Stimulated activated CD8-positive, alpha-beta memory T cell treated with anti-CD3 and anti-CD28 coated beads, Interleukin-15, amount 100 ng/mL, for 48 hours (primary cell): ENCODE results near the gene CNTN4.

Experiments
- DNase-seq, 2 donors: peaks; one replicate each; pipeline ENCODE4 v3.0.0-alpha.2; 2020; ENCODE audit warnings: low read depth in 2 of 2

CNTN4 gene

DNA sequence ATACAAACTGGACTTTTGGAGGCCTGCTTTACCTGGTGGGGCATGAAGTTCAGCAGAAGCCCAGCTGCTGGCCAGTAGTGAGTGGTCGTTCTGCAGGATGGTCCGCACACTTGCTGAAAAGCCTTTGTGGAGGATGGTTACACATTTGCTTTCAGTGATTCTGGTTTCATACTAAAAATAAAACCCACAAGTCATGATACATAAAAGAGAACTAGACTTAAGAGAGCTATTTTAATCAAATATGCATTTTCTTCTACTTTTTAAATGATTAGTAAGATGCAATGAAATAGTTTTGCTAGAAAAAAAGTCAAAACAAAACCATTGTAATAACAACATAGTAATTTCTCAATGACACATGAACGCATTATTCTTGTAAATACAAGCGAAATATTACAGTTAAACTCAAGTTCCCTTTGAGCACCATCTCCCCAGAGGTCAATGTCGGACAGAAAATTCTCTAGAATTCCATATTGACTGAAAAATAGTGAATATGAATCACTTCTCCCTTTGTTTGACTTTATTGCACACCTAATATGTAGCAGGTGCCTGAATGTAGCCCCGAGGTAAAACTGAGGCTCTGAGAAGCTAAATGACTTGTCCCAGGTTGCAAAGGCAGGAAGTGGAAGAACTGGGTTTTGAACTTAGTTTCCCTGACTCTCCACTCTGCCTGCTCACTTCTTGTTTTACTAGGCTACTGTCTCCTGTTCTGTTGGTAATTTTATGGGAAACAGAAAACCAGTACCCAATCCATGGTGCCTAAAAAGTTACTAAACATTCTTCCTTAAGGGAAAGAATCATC, 1003.2 kb downstream of the CNTN4 start:
- DNase-seq = no peak

DNA sequence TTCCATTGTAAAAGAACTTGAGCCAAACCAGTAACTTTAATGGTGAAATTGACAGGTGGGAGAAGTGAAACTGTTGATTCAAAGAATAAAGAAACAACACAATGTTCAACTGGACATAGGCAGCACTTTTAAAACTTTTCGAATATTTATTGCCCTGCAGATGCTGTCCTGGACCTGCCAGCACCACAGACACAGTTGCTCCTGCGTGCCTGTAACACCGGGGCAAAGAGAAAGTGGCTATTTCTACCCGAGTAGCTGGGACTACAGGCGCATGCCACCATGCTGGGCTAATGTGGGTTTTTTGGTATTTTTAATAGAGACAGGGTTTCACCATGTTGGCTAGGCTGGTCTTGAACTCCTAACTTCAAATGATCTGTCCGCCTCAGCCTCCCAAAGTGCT, 1004.1 kb downstream of the CNTN4 start:
- DNase-seq = no peak

DNA sequence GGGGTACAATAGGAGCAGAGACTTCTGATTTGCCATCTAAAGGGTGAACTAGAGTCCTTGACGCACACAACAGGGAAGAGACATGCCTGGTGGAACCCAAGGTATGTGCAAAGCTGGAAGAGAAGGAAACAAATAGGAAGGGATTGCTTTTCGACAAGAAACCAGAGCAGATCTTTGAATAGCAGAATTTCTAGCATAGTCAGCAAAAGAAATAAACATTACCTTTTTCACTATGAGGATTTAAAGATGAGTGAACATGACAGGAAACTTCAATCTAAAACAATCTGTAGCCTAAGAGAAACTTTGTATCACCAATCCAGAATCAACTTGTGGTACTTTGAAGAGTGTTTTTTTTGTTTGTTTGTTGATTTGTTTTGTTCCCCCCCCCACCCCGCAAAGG, 1006.6 kb downstream of the CNTN4 start:
- DNase-seq = no peak

GRCh38 chr3:3105815-3106214, 1007.1 kb downstream of the CNTN4 start:
- no peak for DNase-seq

GRCh38 chr3:3107181-3107580, 1008.5 kb downstream of the CNTN4 start:
- DNase-seq = no peak
